SKM-1 treated with dmso at 0.1 percent for 144 hours (cell line): Measurements from ENCODE around the gene NDUFAF8.

Experiments used
- DNase-seq: peaks from one replicate; lab custom pipeline; 2025; ENCODE audit not compliant: unreplicated experiment; lab: John Stamatoyannopoulos, UW

The NDUFAF8 gene

GRCh38 chr17:81250286-81251093, 11.4 kb downstream of the NDUFAF8 start:
- DNase-seq: no peak

GRCh38 chr17:81251094-81251708, 12.1 kb downstream of the NDUFAF8 start:
- no peak for DNase-seq

GRCh38 chr17:81251709-81252301, 12.7 kb downstream of the NDUFAF8 start:
- DNase-seq: no peak

- no peak for DNase-seq
Observed at GRCh38 chr17:81252326-81252986, 13.3 kb downstream of the NDUFAF8 start.

GRCh38 chr17:81252987-81253329, 13.8 kb downstream of the NDUFAF8 start:
- DNase-seq: no peak

- DNase-seq: peak; percentile 32
Observed at GRCh38 chr17:81253358-81254131, 14.4 kb downstream of the NDUFAF8 start.

- DNase-seq: peak; percentile 78
Observed at GRCh38 chr17:81254955-81255717, 16.0 kb downstream of the NDUFAF8 start.

GRCh38 chr17:81256616-81257015, 17.5 kb downstream of the NDUFAF8 start:
- DNase-seq: no peak

GRCh38 chr17:81257533-81257932, 18.4 kb downstream of the NDUFAF8 start:
- no peak for DNase-seq

GRCh38 chr17:81258292-81258691, 19.2 kb downstream of the NDUFAF8 start:
- DNase-seq: no peak

GRCh38 chr17:81259058-81259605, 20.0 kb downstream of the NDUFAF8 start:
- DNase-seq: no peak

GRCh38 chr17:81260171-81260570, 21.1 kb downstream of the NDUFAF8 start:
- DNase-seq: no peak

- DNase-seq: no peak
Observed at GRCh38 chr17:81260641-81261040, 21.5 kb downstream of the NDUFAF8 start.

GRCh38 chr17:81261096-81261495, 22.0 kb downstream of the NDUFAF8 start:
- DNase-seq: no peak

GRCh38 chr17:81261582-81262336, 22.6 kb downstream of the NDUFAF8 start:
- no peak for DNase-seq

GRCh38 chr17:81263371-81264181, 24.5 kb downstream of the NDUFAF8 start:
- DNase-seq: no peak

GRCh38 chr17:81264640-81265039, 25.5 kb downstream of the NDUFAF8 start:
- no peak for DNase-seq

- DNase-seq: no peak
Observed at GRCh38 chr17:81265576-81265975, 26.5 kb downstream of the NDUFAF8 start.
